Gastroesophageal sphincter (tissue), 3 donors: ENCODE measurements around the gene KIAA1755.

Source experiments
- EP300 ChIP-seq: sonication (generic); formaldehyde crosslinking; IDR thresholded peaks from one replicate; pipeline ENCODE4 v1.6.1; 2017; ENCODE audit warnings: antibody characterized with exemption, mild to moderate bottlenecking
- POLR2A ChIP-seq, 2 donors: fragments of 450-650 bp; IDR thresholded peaks; one replicate each; pipeline ENCODE4 v1.6.1; 2017; ENCODE audit warnings: antibody characterized with exemption in 2 of 2, mild to moderate bottlenecking in 2 of 2, moderate library complexity in 1 of 2
- POLR2AphosphoS5 ChIP-seq: sonication (generic); formaldehyde crosslinking; IDR thresholded peaks from one replicate; pipeline ENCODE4 v1.6.1; 2017; ENCODE audit warnings: antibody characterized with exemption
- TF ChIP-seq, protein P1 (sequence below), 4 experiments: fragments of 200-600 bp in 2 of 4; fragments of 450-650 bp in 2 of 4; sonication (generic) in 1 of 4; IDR thresholded peaks; one replicate each; pipeline ENCODE4 v1.5.1; 2017 to 2019; ENCODE audit warnings: antibody characterized with exemption in 4 of 4, mild to moderate bottlenecking in 2 of 4, moderate library complexity in 2 of 4

DNA sequence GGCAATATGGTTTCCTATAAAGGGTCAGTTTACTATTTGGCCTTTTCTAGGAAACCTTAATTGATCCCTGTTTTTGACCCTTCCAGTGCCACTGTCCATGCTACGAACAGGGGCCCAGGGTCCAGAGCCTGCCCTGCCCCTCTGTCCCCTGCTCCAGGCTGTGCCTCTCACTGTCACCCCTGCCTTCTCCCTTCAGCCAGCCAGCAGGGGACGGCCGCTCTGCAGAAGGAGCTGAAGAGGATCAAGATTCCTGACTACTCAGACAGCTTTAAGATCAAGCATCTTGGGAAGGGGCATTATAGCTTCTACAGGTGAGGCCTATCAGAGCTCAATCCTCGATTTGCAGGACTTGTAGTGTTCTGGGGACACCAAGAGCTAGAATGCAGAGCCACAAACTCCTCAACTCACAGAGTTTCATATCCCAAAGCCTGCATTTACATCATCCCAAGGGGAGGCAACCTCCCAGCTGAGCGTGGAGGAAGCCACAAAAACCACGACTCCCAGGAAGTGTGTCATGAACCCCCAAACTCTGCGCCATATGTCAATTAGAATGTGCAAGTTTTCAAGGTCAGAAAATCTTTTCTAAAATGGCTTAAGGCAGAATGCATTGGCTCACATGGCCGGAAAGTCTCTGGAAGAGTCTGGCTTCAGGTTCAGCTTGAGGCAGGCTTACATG, 47.0 kb upstream of the KIAA1755 start:
- TF ChIP-seq, protein P1, sequence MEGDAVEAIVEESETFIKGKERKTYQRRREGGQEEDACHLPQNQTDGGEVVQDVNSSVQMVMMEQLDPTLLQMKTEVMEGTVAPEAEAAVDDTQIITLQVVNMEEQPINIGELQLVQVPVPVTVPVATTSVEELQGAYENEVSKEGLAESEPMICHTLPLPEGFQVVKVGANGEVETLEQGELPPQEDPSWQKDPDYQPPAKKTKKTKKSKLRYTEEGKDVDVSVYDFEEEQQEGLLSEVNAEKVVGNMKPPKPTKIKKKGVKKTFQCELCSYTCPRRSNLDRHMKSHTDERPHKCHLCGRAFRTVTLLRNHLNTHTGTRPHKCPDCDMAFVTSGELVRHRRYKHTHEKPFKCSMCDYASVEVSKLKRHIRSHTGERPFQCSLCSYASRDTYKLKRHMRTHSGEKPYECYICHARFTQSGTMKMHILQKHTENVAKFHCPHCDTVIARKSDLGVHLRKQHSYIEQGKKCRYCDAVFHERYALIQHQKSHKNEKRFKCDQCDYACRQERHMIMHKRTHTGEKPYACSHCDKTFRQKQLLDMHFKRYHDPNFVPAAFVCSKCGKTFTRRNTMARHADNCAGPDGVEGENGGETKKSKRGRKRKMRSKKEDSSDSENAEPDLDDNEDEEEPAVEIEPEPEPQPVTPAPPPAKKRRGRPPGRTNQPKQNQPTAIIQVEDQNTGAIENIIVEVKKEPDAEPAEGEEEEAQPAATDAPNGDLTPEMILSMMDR (IDR thresholded peaks at IDR 0.05) = no peak
- no peak for TF ChIP-seq POLR2A (IDR thresholded peaks at IDR 0.05)
- TF ChIP-seq POLR2AphosphoS5 = no peak
- no peak for TF ChIP-seq EP300
